Ovary (tissue), 3 donors: Measurements from ENCODE around the gene RUNX2.

Experiments
- EP300 ChIP-seq: sonication (generic); formaldehyde crosslinking; IDR thresholded peaks from one replicate; pipeline ENCODE4 v1.6.1; 2017; ENCODE audit warnings: antibody characterized with exemption
- POLR2A ChIP-seq: fragments of 450-650 bp; IDR thresholded peaks from one replicate; pipeline ENCODE4 v1.6.1; 2017; ENCODE audit warnings: antibody characterized with exemption, mild to moderate bottlenecking, moderate library complexity
- TF ChIP-seq, protein P1 (sequence below), 3 donors: fragments of 450-650 bp in 2 of 3; fragments of 200-600 bp in 1 of 3; IDR thresholded peaks; one replicate each; pipeline versions ENCODE4 v1.5.1 to v1.8.0; 2016 to 2022; ENCODE audit warnings: antibody characterized with exemption in 3 of 3, mild to moderate bottlenecking in 1 of 3
- donor health status: DM: no; HTN: no; CAD: no.

DNA sequence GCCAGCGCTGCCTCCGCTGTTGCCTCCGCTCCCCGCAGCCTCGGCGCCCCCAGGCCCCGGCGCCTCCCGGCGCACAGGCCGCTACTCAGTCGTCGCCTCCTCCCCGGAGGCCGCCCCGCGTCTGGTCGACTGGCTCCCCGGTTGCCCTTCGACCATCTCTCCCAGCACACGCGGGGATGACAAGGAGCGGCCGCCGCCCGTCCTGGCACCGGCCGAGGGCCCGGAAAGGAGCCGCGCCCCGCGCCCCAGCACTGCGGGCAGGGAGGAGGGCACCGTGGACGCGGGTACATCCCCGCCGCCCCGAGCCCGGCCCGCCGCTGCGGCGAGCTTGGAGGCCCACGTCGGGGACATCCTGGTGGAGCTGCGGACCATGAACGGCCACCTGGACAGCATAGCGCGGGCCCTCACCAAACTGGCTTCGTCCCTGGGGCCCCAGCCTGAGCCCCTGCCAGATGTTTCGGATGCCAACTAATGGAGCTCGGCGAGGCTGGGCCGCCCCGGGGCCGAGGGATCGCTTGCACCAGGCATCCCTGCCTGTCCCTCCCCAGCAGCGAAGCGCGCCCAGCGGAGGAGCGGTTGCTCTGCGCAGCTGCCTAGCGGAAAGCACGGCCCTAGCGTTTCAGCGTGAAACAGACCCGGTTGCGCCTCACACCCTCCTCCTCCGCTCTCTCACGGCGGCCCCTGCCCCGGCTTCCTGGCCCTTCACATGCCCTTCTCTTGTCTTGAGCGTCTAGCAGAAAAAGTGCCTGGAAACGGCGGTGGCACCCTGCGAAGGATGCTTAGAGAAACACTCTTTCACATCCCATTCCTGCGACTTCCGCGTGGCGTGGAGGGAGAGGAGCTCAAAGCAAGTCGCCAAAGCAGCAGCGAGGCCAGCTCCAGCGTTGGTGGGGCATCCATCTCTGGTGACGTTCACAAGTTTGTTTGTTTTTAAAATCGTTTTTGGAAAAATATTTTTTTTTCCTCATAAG lies 335.4 kb downstream of the RUNX2 start:
- TF ChIP-seq, protein P1, sequence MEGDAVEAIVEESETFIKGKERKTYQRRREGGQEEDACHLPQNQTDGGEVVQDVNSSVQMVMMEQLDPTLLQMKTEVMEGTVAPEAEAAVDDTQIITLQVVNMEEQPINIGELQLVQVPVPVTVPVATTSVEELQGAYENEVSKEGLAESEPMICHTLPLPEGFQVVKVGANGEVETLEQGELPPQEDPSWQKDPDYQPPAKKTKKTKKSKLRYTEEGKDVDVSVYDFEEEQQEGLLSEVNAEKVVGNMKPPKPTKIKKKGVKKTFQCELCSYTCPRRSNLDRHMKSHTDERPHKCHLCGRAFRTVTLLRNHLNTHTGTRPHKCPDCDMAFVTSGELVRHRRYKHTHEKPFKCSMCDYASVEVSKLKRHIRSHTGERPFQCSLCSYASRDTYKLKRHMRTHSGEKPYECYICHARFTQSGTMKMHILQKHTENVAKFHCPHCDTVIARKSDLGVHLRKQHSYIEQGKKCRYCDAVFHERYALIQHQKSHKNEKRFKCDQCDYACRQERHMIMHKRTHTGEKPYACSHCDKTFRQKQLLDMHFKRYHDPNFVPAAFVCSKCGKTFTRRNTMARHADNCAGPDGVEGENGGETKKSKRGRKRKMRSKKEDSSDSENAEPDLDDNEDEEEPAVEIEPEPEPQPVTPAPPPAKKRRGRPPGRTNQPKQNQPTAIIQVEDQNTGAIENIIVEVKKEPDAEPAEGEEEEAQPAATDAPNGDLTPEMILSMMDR (IDR thresholded peaks at IDR 0.05) = no peak
- TF ChIP-seq POLR2A (no peak), EP300 (no peak)
